HepG2 (cell line): ENCODE results near the gene ARHGAP29. TPM values are rescaled to one million over a fixed set of nuclear protein-coding genes. Genes with fewer than 3 reads are reported as not detected.

ENCODE experiments used
- FOSL2 ChIP-seq: sonication (generic); formaldehyde crosslinking; IDR thresholded peaks from 2 replicates; pipeline ENCODE4 v1.4.0; 2020; ENCODE audit warnings: missing genetic modification reagents
- HNF4A ChIP-seq: sonication (generic); formaldehyde crosslinking; IDR thresholded peaks from 2 replicates; pipeline ENCODE4 v1.4.0; 2020; ENCODE audit warnings: missing genetic modification reagents
- KLF15 ChIP-seq: sonication (generic); formaldehyde crosslinking; IDR thresholded peaks from 2 replicates; pipeline ENCODE4 v1.8.1; 2023; ENCODE audit warnings: borderline replicate concordance, mild to moderate bottlenecking, inconsistent platforms, missing genetic modification reagents, mixed read lengths
- POLR2G ChIP-seq: fragments of 200-400 bp; formaldehyde crosslinking; IDR thresholded peaks from 2 replicates; pipeline ENCODE4 v1.6.1; 2018; ENCODE audit warnings: mild to moderate bottlenecking, low read depth, low read length, moderate library complexity
- SP4 ChIP-seq: sonication (generic); formaldehyde crosslinking; IDR thresholded peaks from 2 replicates; pipeline ENCODE4 v1.8.1; 2023; ENCODE audit warnings: mild to moderate bottlenecking, missing genetic modification reagents
- YY1 ChIP-seq: IDR thresholded peaks from 2 replicates; pipeline ENCODE4 v1.6.1; 2011; ENCODE audit warnings: low read length, low read depth, moderate library complexity, mild to moderate bottlenecking; ENCODE audit not compliant: insufficient read depth, insufficient replicate concordance
- ZMYM3 ChIP-seq: sonication (generic); formaldehyde crosslinking; IDR thresholded peaks from 2 replicates; pipeline ENCODE4 v1.5.1; 2020; ENCODE audit warnings: mild to moderate bottlenecking, missing genetic modification reagents
- polyA plus RNA-seq, 8 experiments: library from polyadenylated mRNA; depleted of rRNA in 3 of 8; stranded (reverse) in 7 of 8; unstranded in 1 of 8; fragments of >200 nt; fragmentation: Illumina TruSeq in 4 of 8; extraction: Trizol in 4 of 8; gene quantifications; 2 replicates each; pipeline versions ENCODE4 v1.2.1 to v1.2.3, GENCODE V29; 2011 to 2016; ENCODE audit warnings: low read depth in 4 of 8, missing spikeins in 1 of 8, mixed read lengths in 1 of 8; ENCODE audit not compliant: insufficient read depth in 1 of 8
- total RNA-seq, 5 experiments: library from RNA; depleted of rRNA; stranded (reverse); fragments of >200 nt; fragmentation: Illumina TruSeq; extraction: Trizol; gene quantifications; 2 replicates each; pipeline ENCODE4 v1.2.3, GENCODE V29; 2016; ENCODE audit warnings: low read depth in 1 of 5
- TF ChIP-seq, protein P1 (sequence below): sonication (generic); formaldehyde crosslinking; IDR thresholded peaks from 2 replicates; pipeline ENCODE4 v1.4.0; 2020; ENCODE audit warnings: missing genetic modification reagents
- TF ChIP-seq, protein P2 (sequence below), 2 experiments: fragments of 450-650 bp in 1 of 2; sonication (generic) in 1 of 2; formaldehyde crosslinking; IDR thresholded peaks; 2 replicates each; pipeline versions ENCODE4 v1.5.0 to v1.8.0; 2020 to 2022; ENCODE audit warnings: mild to moderate bottlenecking in 1 of 2, missing genetic modification reagents in 1 of 2

The ARHGAP29 gene
- total and polyA plus RNA-seq, 2 of the 13 experiments (the other 11 are each of a cell fraction or from before 2014, with no cell fraction given): 12.8 to 18.3 TPM

GRCh38 chr1:94282143-94282711 is 44.8 kb upstream of the ARHGAP29 start (continued):
- TF ChIP-seq YY1 (no peak), SP4 (CRISPR knock-in tag) (0 out of 2 replicates have a peak, but pooled peaks have one; percentile 17), ZMYM3 (CRISPR knock-in tag) (0 out of 2 replicates have a peak, but pooled peaks have one; percentile 15), KLF15 (CRISPR knock-in tag) (no peak), FOSL2 (CRISPR knock-in tag) (0 out of 2 replicates have a peak, but pooled peaks have one; percentile 20), HNF4A (CRISPR knock-in tag) (peak; percentile 79), POLR2G (no peak)
- TF ChIP-seq, protein P1, sequence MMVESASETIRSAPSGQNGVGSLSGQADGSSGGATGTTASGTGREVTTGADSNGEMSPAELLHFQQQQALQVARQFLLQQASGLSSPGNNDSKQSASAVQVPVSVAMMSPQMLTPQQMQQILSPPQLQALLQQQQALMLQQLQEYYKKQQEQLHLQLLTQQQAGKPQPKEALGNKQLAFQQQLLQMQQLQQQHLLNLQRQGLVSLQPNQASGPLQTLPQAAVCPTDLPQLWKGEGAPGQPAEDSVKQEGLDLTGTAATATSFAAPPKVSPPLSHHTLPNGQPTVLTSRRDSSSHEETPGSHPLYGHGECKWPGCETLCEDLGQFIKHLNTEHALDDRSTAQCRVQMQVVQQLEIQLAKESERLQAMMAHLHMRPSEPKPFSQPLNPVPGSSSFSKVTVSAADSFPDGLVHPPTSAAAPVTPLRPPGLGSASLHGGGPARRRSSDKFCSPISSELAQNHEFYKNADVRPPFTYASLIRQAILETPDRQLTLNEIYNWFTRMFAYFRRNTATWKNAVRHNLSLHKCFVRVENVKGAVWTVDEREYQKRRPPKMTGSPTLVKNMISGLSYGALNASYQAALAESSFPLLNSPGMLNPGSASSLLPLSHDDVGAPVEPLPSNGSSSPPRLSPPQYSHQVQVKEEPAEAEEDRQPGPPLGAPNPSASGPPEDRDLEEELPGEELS: 0 out of 2 replicates have a peak, but pooled peaks have one; percentile 40
- TF ChIP-seq, protein P2, sequence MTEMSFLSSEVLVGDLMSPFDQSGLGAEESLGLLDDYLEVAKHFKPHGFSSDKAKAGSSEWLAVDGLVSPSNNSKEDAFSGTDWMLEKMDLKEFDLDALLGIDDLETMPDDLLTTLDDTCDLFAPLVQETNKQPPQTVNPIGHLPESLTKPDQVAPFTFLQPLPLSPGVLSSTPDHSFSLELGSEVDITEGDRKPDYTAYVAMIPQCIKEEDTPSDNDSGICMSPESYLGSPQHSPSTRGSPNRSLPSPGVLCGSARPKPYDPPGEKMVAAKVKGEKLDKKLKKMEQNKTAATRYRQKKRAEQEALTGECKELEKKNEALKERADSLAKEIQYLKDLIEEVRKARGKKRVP (CRISPR knock-in tag; IDR thresholded peaks at IDR 0.05): no peak
- TF ChIP-seq, all 625 proteins: peak for 20
